GM23338 (cell line): ENCODE measurements around the gene GABRE. TPM values are rescaled to one million over a fixed set of nuclear protein-coding genes. Genes with fewer than 3 reads are reported as not detected.

Experiments used
- ATAC-seq: fragments of 200-7000 bp; cut with Tn5 transposase; 3 replicates; pipeline ENCODE4 v1.9.1; 2020
- DNase-seq: peaks from one replicate; pipeline ENCODE4 v3.0.0-alpha.2; 2015; ENCODE audit warnings: low spot score
- H2AFZ ChIP-seq: fragments of 200-600 bp; sonication (generic); 2 replicates; pipeline ENCODE4 v1.8.0; 2016; ENCODE audit warnings: antibody characterized with exemption, mild to moderate bottlenecking, moderate library complexity
- H3F3A ChIP-seq: fragments of 200-600 bp; sonication (generic); replicated peaks from 2 replicates; pipeline ENCODE4 v1.8.0; 2017; ENCODE audit warnings: antibody characterized with exemption, mixed run types, low read depth
- H3K27ac ChIP-seq: fragments of 200-600 bp; sonication (generic); 2 replicates; pipeline ENCODE4 v1.6.1; 2016; ENCODE audit warnings: low read depth
- H3K27me3 ChIP-seq: fragments of 200-600 bp; sonication (generic); 2 replicates; pipeline ENCODE4 v1.8.0; 2016; ENCODE audit warnings: mild to moderate bottlenecking, mixed run types, moderate library complexity; ENCODE audit not compliant: insufficient read depth
- H3K36me3 ChIP-seq: fragments of 200-600 bp; sonication (generic); 2 replicates; pipeline ENCODE4 v1.8.0; 2016; ENCODE audit warnings: mild to moderate bottlenecking; ENCODE audit not compliant: insufficient read depth
- H3K4me1 ChIP-seq: fragments of 200-600 bp; sonication (generic); 2 replicates; pipeline ENCODE4 v1.8.0; 2016; ENCODE audit warnings: mild to moderate bottlenecking, moderate library complexity; ENCODE audit not compliant: insufficient read depth
- H3K4me2 ChIP-seq: fragments of 200-600 bp; sonication (generic); 2 replicates; pipeline ENCODE4 v1.7.1; 2017; ENCODE audit warnings: mixed run types
- H3K4me3 ChIP-seq: fragments of 200-600 bp; sonication (generic); 2 replicates; pipeline ENCODE4 v1.6.1; 2016; ENCODE audit warnings: mixed run types
- H3K79me2 ChIP-seq: fragments of 200-600 bp; sonication (generic); replicated peaks from 2 replicates; pipeline ENCODE4 v1.8.0; 2017; ENCODE audit warnings: mild to moderate bottlenecking; ENCODE audit not compliant: insufficient read depth
- H3K9me2 ChIP-seq: fragments of 200-600 bp; sonication (generic); 2 replicates; pipeline ENCODE4 v1.8.0; 2017; ENCODE audit not compliant: insufficient read depth
- H4K20me1 ChIP-seq: fragments of 200-600 bp; sonication (generic); replicated peaks from 2 replicates; pipeline ENCODE4 v1.8.0; 2017; ENCODE audit warnings: mild to moderate bottlenecking; ENCODE audit not compliant: insufficient read depth
- H3K27ac Mint-ChIP-seq: 2 replicates; pipeline ENCODE4 v1.8.0; 2020; ENCODE audit warnings: inconsistent platforms, mild to moderate bottlenecking, moderate library complexity, mixed read lengths
- H3K27me3 Mint-ChIP-seq: 3 replicates; pipeline ENCODE4 v1.8.0; 2022; ENCODE audit warnings: low read depth, mild to moderate bottlenecking, moderate library complexity, mixed read lengths, inconsistent platforms; ENCODE audit not compliant: insufficient read depth, poor library complexity
- H3K36me3 Mint-ChIP-seq: 3 replicates; pipeline ENCODE4 v1.8.0; 2021; ENCODE audit warnings: low read depth, mild to moderate bottlenecking, inconsistent platforms, moderate library complexity, mixed read lengths
- H3K4me1 Mint-ChIP-seq: 3 replicates; pipeline ENCODE4 v1.8.0; 2020; ENCODE audit warnings: mild to moderate bottlenecking, inconsistent platforms, mixed read lengths
- H3K4me3 Mint-ChIP-seq: 3 replicates; pipeline ENCODE4 v1.8.0; 2021; ENCODE audit warnings: moderate library complexity, mild to moderate bottlenecking, inconsistent platforms, mixed read lengths
- H3K9me3 Mint-ChIP-seq: 3 replicates; pipeline ENCODE4 v1.8.0; 2020; ENCODE audit warnings: moderate library complexity, mild to moderate bottlenecking, inconsistent platforms, mixed read lengths
- CREB1 ChIP-seq: fragments of 250-450 bp; sonication (Bioruptor Pico); IDR thresholded peaks from 2 replicates; pipeline ENCODE4 v1.5.0; 2020; ENCODE audit warnings: low read depth, mild to moderate bottlenecking, moderate library complexity
- EZH2phosphoT487 ChIP-seq: fragments of 200-600 bp; sonication (generic); IDR thresholded peaks from one replicate; pipeline ENCODE4 v1.8.1; 2018; ENCODE audit warnings: antibody characterized with exemption; ENCODE audit not compliant: unreplicated experiment
- JUNB ChIP-seq: IDR thresholded peaks from one replicate; pipeline ENCODE4 v1.6.1; 2016; ENCODE audit warnings: antibody characterized with exemption; ENCODE audit not compliant: unreplicated experiment
- NANOG ChIP-seq: IDR thresholded peaks from 2 replicates; pipeline ENCODE4 v1.6.1; 2016; ENCODE audit warnings: antibody characterized with exemption, borderline replicate concordance
- STAT1 ChIP-seq: IDR thresholded peaks from one replicate; pipeline ENCODE4 v1.6.1; 2016; ENCODE audit warnings: antibody characterized with exemption; ENCODE audit not compliant: unreplicated experiment
- ZNF114 ChIP-seq: fragments of 250-450 bp; sonication (Bioruptor Pico); IDR thresholded peaks from 2 replicates; pipeline ENCODE4 v1.5.0; 2020; ENCODE audit warnings: mild to moderate bottlenecking, moderate library complexity
- ZNF331 ChIP-seq: fragments of 250-450 bp; sonication (Bioruptor Pico); IDR thresholded peaks from 2 replicates; pipeline ENCODE4 v1.5.0; 2020; ENCODE audit warnings: low read depth, mild to moderate bottlenecking, moderate library complexity
- polyA plus RNA-seq: library from polyadenylated mRNA; unstranded; fragments of >200 nt; fragmentation: Nextera tagmentation; extraction: Ambion mirVana; gene quantifications from 2 replicates; pipeline ENCODE4 v1.2.1, GENCODE V29; 2016
- total RNA-seq: library from RNA; depleted of rRNA; stranded (reverse); fragments of >200 nt; shearing (Covaris generic); gene quantifications from 2 replicates; pipeline ENCODE4 v1.2.3, GENCODE V29; 2014
- TF ChIP-seq, protein P1 (sequence below): IDR thresholded peaks from 2 replicates; pipeline ENCODE4 v1.6.1; 2016; ENCODE audit warnings: antibody characterized with exemption
- TF ChIP-seq, protein P2 (sequence below): IDR thresholded peaks from one replicate; pipeline ENCODE4 v1.6.1; 2018; ENCODE audit warnings: antibody characterized with exemption; ENCODE audit not compliant: unreplicated experiment
- TF ChIP-seq, protein P3 (sequence below), 2 experiments: fragments of 200-600 bp in 1 of 2; sonication (generic) in 1 of 2; conservative IDR thresholded peaks; 2 replicates each; pipeline versions ENCODE4 v1.5.1 to v1.6.1; 2016 to 2017; ENCODE audit warnings: antibody characterized with exemption in 2 of 2, low read depth in 2 of 2, mild to moderate bottlenecking in 2 of 2, moderate library complexity in 1 of 2

Gene GABRE
- total and polyA plus RNA-seq, 2 experiments from 2014 or later = 4.9 to 8.3 TPM

DNA sequence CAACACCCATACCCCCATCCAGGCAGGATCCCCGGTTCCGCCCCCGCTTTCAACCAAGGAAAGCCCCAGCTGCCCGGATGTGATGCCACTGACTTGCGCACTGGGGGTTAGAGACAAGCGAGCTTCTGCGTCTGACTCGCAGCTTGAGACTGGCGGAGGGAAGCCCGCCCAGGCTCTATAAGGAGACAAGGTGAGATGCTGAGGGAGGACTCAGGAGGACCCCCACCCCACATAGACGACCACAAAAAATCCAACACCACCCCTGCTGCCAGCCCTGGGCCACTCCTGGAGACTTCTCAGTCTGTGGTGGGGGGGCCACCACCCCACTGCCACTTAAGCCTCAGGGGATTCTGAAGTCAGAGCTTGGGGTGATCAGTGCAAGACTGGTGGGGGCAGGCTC is 61.7 kb downstream of the GABRE start, which contains the start of gene MAGEA4 (continued):
- TF ChIP-seq, protein P1, sequence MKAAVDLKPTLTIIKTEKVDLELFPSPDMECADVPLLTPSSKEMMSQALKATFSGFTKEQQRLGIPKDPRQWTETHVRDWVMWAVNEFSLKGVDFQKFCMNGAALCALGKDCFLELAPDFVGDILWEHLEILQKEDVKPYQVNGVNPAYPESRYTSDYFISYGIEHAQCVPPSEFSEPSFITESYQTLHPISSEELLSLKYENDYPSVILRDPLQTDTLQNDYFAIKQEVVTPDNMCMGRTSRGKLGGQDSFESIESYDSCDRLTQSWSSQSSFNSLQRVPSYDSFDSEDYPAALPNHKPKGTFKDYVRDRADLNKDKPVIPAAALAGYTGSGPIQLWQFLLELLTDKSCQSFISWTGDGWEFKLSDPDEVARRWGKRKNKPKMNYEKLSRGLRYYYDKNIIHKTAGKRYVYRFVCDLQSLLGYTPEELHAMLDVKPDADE = no peak
- TF ChIP-seq, protein P2, sequence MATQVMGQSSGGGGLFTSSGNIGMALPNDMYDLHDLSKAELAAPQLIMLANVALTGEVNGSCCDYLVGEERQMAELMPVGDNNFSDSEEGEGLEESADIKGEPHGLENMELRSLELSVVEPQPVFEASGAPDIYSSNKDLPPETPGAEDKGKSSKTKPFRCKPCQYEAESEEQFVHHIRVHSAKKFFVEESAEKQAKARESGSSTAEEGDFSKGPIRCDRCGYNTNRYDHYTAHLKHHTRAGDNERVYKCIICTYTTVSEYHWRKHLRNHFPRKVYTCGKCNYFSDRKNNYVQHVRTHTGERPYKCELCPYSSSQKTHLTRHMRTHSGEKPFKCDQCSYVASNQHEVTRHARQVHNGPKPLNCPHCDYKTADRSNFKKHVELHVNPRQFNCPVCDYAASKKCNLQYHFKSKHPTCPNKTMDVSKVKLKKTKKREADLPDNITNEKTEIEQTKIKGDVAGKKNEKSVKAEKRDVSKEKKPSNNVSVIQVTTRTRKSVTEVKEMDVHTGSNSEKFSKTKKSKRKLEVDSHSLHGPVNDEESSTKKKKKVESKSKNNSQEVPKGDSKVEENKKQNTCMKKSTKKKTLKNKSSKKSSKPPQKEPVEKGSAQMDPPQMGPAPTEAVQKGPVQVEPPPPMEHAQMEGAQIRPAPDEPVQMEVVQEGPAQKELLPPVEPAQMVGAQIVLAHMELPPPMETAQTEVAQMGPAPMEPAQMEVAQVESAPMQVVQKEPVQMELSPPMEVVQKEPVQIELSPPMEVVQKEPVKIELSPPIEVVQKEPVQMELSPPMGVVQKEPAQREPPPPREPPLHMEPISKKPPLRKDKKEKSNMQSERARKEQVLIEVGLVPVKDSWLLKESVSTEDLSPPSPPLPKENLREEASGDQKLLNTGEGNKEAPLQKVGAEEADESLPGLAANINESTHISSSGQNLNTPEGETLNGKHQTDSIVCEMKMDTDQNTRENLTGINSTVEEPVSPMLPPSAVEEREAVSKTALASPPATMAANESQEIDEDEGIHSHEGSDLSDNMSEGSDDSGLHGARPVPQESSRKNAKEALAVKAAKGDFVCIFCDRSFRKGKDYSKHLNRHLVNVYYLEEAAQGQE = no peak
- no peak for TF ChIP-seq CREB1 (CRISPR knock-in tag)
- TF ChIP-seq JUNB = no peak
- TF ChIP-seq ZNF331 (CRISPR knock-in tag) = no peak
- no peak for TF ChIP-seq EZH2phosphoT487
- TF ChIP-seq NANOG = no peak
- TF ChIP-seq, protein P3, sequence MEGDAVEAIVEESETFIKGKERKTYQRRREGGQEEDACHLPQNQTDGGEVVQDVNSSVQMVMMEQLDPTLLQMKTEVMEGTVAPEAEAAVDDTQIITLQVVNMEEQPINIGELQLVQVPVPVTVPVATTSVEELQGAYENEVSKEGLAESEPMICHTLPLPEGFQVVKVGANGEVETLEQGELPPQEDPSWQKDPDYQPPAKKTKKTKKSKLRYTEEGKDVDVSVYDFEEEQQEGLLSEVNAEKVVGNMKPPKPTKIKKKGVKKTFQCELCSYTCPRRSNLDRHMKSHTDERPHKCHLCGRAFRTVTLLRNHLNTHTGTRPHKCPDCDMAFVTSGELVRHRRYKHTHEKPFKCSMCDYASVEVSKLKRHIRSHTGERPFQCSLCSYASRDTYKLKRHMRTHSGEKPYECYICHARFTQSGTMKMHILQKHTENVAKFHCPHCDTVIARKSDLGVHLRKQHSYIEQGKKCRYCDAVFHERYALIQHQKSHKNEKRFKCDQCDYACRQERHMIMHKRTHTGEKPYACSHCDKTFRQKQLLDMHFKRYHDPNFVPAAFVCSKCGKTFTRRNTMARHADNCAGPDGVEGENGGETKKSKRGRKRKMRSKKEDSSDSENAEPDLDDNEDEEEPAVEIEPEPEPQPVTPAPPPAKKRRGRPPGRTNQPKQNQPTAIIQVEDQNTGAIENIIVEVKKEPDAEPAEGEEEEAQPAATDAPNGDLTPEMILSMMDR (conservative IDR thresholded peaks at IDR 0.05; ENCODE audit: low read depth in 2 of 2) = no peak
- TF ChIP-seq ZNF114 (CRISPR knock-in tag) = no peak

DNA sequence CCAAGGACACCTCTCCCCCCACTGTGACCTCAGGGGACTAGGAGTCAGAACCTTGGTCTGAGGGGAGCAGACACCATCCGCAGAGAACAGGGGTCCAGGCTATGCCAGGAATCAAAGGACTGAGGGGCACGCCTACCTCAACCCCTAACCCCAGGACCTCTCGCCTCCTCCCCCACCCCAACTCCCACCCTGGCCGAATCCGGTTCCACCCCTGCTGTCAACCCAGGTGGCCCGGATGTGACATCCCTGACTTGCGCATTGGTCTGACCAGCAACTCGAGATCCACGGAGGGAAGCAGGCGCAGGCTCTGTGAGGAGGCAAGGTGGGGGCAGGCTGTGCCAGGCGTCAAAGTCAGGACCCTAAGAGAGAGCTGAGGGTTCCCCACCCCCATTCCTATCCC is 62.3 kb downstream of the GABRE start:
- no peaks in the 10 kb centered on the region for H3K79me2 ChIP-seq
- no peak for TF ChIP-seq JUNB
- TF ChIP-seq, protein P2 = no peak
- no peak for TF ChIP-seq STAT1

More for the DNA sequence above, 62.3 kb downstream of the GABRE start:
- no peaks in the 10 kb centered on the region for H3K36me3 ChIP-seq
- H3K4me2 ChIP-seq = no peak overlapping the region
- no peak overlapping the region for H3K4me3 ChIP-seq
- H3K4me3 Mint-ChIP-seq = no peak overlapping the region
- H4K20me1 ChIP-seq = no peaks in the 10 kb centered on the region
- no peaks in the 10 kb centered on the region for H3K27me3 Mint-ChIP-seq
- no peaks in the 10 kb centered on the region for H3K9me3 Mint-ChIP-seq
- H3K27me3 ChIP-seq = no peaks in the 10 kb centered on the region
- H3K9me2 ChIP-seq = no peaks in the 10 kb centered on the region
- DNase-seq = no peak
- no peak overlapping the region for H2AFZ ChIP-seq
- H3K36me3 Mint-ChIP-seq = no peaks in the 10 kb centered on the region
- no peaks in the 10 kb centered on the region for H3K4me1 Mint-ChIP-seq
- no peaks in the 10 kb centered on the region for H3K4me1 ChIP-seq
- no peak overlapping the region for H3K27ac ChIP-seq
- no peak for ATAC-seq
- no peak overlapping the region for H3K27ac Mint-ChIP-seq
- H3F3A ChIP-seq = no peaks in the 10 kb centered on the region
